Measurements from ENCODE around the gene TCN2.
"Not testable (repeated sequence)": the region's sequence is repeated elsewhere in the genome, so short reads cannot be mapped to it uniquely, and the experiment has no call there.

Gene TCN2

GRCh38 chr22:30650508-30651116, 43.6 kb downstream of the TCN2 start:
- DNase-seq: no peak

DNA sequence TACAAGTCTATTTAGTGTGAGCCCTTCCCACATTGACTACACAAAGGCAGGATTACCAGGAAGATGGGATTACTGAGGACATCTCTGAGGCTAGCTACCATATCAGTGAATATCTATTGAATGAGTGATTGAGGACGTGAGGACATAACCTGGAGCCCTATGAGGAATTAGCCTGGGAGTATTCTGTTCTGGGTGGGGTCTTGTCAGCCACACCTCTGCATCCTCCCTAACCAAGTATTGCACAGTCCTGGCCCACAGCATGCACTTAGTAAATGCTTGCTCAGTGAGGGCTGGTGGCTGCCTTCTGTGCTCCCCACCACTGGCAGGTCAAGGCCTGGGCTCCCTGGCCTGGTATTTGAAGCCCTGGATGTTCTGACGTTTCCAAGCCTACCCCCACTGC, 45.9 kb downstream of the TCN2 start:
- DNase-seq: no peak

DNA sequence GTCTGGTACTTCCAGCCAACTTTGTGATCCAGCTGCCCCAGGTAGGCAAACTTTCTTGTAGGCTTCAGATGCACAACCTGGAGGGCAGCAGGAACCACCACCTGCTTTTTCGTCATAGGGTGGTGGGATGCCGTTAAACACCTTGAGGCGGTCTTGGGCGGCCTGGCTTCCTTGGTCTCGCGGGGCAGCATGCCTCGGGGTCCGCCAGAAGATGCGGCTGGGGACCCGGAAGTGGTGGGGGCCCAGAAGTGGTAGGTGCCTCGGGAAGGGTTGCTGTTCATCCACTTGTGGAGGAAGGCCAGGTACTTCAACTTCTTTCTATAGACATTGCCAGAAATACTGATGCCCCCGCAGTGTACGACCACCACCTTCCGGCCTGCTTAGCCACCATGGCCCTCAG, 47.4 kb downstream of the TCN2 start:
- no peak for DNase-seq

DNA sequence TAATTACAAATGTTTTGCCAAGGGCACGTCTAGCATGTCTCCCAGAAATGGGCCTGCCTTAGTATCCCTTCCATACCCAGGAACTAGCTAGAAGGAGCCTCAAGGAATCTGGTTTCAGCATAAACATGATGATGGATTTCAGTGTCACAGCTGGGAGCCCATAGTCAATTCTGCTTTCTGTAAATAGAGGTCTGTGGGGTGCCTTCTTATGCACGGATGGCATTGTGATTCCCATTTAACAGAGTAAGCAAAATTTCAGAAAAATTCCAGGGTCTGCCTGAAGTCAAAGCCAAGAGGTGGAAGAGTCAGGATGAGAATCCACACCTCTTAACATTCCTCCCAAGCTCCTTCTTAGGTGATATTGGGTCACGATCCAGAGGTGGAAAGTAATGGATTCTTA, 48.6 kb downstream of the TCN2 start:
- DNase-seq: no peak

DNA sequence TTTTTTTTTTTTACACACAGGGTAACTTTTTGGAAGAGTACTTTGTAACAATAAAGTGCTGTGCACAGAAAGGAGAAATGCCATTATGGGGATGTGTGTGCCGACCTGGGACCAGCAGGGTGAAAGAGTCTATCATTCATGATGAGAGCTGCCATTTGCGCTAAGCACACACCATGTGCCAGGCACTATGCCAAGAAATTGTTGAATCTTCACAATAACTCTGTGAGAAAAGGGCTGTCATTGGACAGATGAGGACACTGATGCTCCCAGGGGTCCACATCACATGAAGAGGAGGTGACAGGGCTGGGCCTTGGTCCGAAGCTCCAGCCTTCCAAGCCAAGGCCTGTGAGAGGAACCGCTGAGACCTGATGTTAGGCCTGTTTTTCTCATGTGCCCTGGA, 55.1 kb downstream of the TCN2 start:
- no peak for DNase-seq

DNA sequence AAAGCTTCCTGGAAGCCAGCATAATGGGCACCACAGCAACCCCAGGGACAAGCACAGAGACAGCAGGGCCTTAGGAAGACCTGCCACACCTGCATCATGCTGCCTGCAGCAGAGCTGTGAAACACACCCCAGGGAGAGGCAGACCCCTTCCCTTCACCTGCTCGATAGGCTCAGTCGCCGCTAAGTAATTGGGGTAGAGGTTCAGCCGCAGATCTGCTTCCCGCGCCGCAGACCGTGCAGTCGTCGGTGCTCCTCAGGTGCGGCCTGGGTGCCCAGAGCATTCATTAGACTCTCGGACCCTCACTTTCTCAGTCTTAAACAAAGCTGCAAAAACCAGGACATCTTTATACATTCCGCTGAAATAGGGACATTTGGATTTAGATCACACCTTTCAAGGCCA, 57.8 kb downstream of the TCN2 start:
- no peak for DNase-seq

DNA sequence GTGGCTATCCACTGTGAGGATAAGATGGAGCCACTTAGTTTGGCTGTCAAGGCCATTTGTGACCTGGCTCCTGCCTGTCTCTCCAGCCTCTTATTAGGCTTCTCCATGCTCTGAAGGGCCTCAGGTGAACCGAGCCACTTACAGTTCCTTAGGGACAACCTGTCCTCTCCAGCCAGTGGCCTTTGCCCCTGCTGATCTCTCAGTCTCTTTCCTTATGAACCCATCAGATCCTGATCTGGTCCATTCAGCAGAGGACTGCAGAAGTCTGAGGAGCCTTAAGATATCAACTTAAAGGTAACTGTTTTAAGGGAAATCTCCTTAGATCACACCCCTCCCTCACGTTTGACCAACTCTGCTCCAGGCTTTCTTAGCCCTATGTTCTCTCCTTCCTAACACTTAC, 58.3 kb downstream of the TCN2 start:
- DNase-seq: no peak

DNA sequence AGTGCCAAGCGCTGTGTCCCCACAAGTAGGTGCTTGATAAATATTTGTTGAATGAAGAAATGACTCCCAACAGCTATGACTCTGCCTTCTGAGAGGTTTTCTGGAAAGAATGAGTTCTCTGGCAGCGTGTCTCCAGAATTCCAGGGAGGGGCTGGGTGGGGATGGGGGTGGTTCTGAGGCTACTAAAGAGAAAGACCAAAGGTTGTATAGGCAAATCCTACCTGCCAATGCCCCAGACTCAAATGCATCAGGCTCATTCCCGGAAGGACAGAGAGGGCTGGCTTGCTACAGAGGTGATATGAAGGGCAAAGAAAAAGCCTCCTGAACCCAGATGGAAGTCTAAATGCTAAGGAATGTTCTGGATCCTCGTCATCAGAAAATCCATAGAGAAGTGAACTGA, 58.8 kb downstream of the TCN2 start:
- no peak for DNase-seq

DNA sequence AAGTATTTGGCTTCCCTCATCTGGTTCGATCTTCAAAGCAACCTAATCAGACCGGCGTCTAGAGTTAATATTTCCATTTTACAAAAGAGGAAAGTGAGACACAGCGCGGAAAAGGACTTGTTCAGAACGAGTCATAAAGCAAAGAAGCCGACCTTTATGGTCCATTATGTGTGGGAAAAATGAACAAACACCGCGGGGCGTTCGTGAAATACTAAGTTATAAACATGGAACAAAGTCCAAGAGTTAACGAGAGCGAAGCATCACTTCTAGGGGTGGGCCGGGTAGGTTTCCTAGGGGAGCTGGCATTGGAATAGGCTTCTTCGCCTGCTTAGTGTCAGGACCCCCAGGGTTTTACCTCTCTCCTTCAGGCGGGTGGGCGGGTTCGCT, 60.1 kb downstream of the TCN2 start:
- DNase-seq: no peak

DNA sequence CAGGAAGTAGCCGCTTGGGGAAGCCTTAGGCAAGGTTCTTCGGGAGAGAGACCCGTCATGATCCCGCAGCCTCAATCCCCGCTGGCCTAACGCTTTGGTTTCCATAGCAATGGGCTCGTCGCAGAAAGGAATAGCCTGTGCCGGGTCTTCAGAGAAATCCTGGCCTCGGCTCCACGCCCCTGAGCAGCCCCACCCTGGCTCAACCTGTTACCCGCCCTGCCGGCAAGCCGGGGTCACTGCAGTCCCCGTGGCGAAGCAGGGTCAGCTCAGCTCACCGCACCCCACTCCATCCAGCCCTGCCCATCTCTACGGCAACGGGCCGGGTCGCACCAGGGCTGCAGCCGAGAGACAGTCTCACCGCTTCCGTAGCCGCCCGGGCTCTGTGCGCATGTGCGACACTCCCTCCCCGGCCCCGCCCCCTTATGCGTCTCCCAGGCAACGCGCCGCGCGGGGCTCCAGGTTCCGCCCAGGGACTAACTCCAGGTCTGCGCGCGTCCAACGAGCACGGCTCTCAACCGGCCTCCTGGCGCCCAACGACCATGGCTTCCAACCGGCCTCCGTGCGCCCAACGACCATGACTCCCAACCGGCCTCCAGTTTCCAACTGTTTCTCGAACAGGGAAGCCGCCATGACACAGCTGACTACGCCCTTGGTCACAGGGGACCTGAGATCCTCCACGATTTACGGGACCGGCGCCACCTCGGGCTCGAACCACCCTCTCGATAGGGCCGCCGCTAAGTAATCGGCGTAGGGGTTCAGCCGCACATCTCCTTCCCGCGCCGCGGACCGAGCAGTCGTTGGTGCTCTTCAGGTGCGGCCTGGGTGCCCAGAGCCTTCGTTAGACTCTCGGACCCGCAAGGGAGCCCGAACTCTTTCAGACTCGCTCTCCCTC, 60.8 kb downstream of the TCN2 start, which contains the start of gene DUSP18:
Gene DUSP18, minus strand, starts transcription at position 382 of the 892 bp plus-strand sequence. CDS start 3,872 bp downstream, outside the sequence.
- DNase-seq: peak; percentile 88

GRCh38 chr22:30668386-30668710, 61.4 kb downstream of the TCN2 start:
- no peak for DNase-seq

DNA sequence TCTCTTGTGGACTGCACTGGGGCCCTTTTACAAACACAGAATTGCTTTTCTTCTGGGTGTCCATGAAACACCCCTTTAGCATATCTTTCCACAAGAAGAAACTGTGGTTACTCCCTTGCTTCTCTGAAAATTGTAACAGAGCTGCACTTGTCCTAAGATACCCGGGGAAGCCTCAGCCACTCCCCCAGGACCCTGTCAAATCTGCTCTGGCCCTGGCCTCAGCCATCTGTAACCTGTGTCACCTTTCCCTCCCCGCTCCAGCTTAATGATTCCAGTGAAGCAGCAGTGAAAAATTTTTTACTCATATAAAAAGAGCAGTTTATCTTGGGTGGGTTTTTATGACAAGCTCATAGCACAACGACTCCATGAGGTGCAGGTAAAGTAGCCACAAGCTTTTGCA, 64.1 kb downstream of the TCN2 start:
- DNase-seq: no peak

DNA sequence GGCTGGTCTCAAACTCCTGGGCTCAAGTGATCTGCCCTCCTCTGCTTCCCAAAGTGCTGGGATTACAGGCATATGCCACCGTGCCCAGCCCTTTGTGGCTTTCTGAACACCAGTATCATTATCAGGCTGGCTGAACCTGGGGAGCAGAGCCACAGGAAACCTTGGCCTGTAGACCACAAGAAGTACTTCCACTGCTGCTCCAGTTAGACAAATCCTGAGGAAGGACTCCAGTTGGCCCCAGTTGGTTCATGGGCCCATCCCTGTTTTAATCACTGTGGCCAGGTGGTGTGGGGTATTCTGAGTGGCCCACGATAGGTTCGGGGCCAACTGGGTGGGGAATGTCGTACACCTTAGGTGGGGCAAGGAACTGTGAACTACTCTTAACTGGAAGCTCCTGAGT, 66.2 kb downstream of the TCN2 start:
- no peak for DNase-seq

DNA sequence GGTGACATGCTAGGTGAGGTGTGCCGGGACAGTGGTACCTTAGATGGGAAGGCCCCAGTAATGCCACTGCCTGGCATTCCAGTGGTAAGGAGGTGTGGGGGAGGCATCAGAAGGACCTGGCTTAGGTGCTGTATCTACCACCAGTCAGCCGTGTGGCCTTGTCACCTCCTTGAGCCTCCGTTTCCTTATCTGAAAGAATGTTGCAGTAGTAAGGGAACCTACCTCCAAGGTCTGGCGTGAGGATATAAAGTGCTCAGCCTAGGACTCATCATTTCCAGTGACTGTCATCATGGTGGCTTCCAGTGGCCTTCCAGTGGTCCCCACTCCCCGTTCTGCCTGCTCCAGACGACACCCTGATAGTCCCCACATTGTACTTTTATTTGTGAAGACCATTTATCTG, 67.5 kb downstream of the TCN2 start:
- DNase-seq: no peak

GRCh38 chr22:30675436-30675835, 68.5 kb downstream of the TCN2 start:
- DNase-seq: no peak

DNA sequence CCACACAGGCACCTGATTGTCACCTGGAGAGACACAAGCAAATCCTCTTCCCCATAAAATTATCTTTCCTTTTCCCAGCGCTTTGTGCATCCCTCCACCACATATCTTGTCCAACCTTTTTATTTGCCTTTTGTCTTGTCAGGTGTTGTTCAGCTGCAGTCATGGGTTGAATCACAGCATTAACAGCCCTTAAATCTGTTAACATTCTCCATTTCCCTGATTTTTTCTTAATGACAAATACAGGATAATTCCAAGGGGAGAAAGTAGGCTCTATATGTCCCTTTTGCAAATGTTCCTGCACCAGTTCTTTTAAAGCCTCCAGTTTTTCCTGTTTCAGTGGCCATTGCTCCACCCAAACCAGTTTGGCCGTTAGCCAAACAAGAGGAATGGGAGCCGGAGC, 69.6 kb downstream of the TCN2 start:
- DNase-seq: not testable (repeated sequence)
